ENCODE results near the gene ALPK1. TPM values are rescaled to one million over a fixed set of nuclear protein-coding genes. Genes with fewer than 3 reads are reported as not detected.
A peak's percentile ranks its signal among the peaks of the same experiment; 100 is the strongest.

ALPK1 gene
- total RNA-seq, 4 donors from 2014 or later: 15.7 to 87.2 (median 24.2) TPM

DNA sequence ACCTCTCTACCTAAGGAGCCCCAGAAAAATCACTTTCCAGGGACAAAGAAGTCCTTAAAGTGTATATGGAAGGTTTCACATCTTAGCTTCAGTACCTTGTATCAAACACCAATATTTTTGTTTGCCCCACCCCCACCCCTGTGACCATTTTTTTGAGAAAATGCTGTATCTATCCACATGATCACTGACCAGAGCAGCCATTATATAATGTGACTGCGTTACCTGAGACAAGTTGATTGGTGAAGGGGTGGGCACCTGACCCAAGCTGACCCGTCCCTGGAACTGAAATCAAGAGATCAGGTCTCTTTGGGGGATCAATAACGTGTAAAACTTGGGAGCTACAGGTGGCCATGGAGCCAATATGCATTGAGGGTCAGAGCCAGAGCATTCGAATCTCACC is 22.2 kb upstream of the ALPK1 start:
- 91% methylated on average over 4 of the region's 4 CpGs for WGBS
- Histone ChIP-seq H3K4me3 (no peak overlapping the region), H3K36me3 (no peaks in the 10 kb centered on the region), H3K27ac (no peak overlapping the region), H3K9me3 (no peaks in the 10 kb centered on the region), H3K4me1 (peaks cover 28% of the 10 kb centered on the region), H3K27me3 (no peaks in the 10 kb centered on the region)
- TF ChIP-seq EP300 (IDR thresholded peaks at IDR 0.05) (no peak), POLR2A (IDR thresholded peaks at IDR 0.05) (no peak), POLR2AphosphoS5 (IDR thresholded peaks at IDR 0.05) (no peak), CTCF (IDR thresholded peaks at IDR 0.05) (no peak)
- no peak for DNase-seq (ENCODE audit: low spot score in 2 of 2)

DNA sequence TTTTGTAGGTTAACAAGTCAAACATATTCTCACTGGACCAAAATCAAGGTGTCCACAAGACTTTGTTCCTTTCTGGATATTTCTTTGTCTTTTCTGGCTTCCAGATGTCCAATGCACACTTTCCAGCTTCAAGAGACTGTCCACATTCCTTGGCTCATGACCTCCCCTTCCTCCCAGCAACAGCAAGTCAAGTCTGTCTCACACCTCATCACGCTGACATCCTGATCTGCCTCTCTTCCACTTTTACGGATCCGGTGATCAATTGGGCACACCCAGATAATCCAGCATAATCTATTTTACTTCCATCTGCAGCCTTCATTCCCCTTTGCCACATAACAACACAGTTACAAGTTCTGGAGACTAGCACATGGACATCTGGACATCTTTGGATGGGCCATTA is 21.1 kb upstream of the ALPK1 start:
- no peak for TF ChIP-seq CTCF (IDR thresholded peaks at IDR 0.05)
- no peak for TF ChIP-seq POLR2AphosphoS5 (IDR thresholded peaks at IDR 0.05)
- TF ChIP-seq EP300 (IDR thresholded peaks at IDR 0.05): no peak
- TF ChIP-seq POLR2A (IDR thresholded peaks at IDR 0.05): no peak
- no peak overlapping the region for H3K4me3 ChIP-seq
- H3K27me3 ChIP-seq: no peaks in the 10 kb centered on the region
- WGBS: 84% methylated on average over 3 of the region's 3 CpGs
- H3K4me1 ChIP-seq: peaks cover 25% of the 10 kb centered on the region
- H3K27ac ChIP-seq: no peak overlapping the region
- DNase-seq (ENCODE audit: low spot score in 2 of 2): no peak
- H3K9me3 ChIP-seq: no peaks in the 10 kb centered on the region
- no peaks in the 10 kb centered on the region for H3K36me3 ChIP-seq

DNA sequence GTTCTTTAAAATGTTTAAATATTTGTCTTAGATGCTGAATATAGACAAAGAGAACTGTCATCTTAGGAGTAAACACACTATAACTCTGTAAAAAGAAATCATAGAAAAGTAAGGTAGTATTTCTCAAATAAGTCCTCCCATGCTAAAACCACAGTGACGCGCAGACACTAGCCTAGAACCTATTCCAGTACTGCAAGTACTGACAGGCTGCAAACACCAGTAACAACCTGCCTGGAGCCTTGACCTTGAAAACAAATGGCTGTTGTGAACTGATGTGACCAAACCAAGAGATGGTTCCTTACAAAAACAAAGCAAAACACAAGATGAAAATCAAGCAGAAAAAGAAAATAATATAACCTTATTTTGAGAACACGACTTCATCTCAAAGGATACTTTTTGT is 19.9 kb upstream of the ALPK1 start:
- Histone ChIP-seq H3K4me1 (peaks cover 25% of the 10 kb centered on the region), H3K27ac (peak overlapping the region; percentile 18), H3K36me3 (no peaks in the 10 kb centered on the region), H3K9me3 (no peaks in the 10 kb centered on the region), H3K27me3 (no peaks in the 10 kb centered on the region), H3K4me3 (no peak overlapping the region)
- WGBS: 61% methylated on average over 3 of the region's 3 CpGs
- no peak for DNase-seq (ENCODE audit: low spot score in 2 of 2)
- no peak for TF ChIP-seq POLR2AphosphoS5 (IDR thresholded peaks at IDR 0.05)
- TF ChIP-seq CTCF (IDR thresholded peaks at IDR 0.05): no peak
- TF ChIP-seq POLR2A (IDR thresholded peaks at IDR 0.05): no peak
- no peak for TF ChIP-seq EP300 (IDR thresholded peaks at IDR 0.05)

GRCh38 chr4:112277705-112278448 is 19.3 kb upstream of the ALPK1 start:
- Histone ChIP-seq H3K27ac (no peak overlapping the region), H3K4me1 (peaks cover 25% of the 10 kb centered on the region), H3K36me3 (no peaks in the 10 kb centered on the region), H3K27me3 (no peaks in the 10 kb centered on the region), H3K4me3 (no peak overlapping the region), H3K9me3 (no peaks in the 10 kb centered on the region)
- no peak for TF ChIP-seq CTCF (IDR thresholded peaks at IDR 0.05)
- TF ChIP-seq POLR2AphosphoS5 (IDR thresholded peaks at IDR 0.05): no peak
- no peak for TF ChIP-seq EP300 (IDR thresholded peaks at IDR 0.05)
- TF ChIP-seq POLR2A (IDR thresholded peaks at IDR 0.05): no peak
- DNase-seq (ENCODE audit: low spot score in 2 of 2): no peak
- 60% methylated on average over 10 of the region's 10 CpGs for WGBS

GRCh38 chr4:112279025-112279881 is 17.9 kb upstream of the ALPK1 start:
- no peaks in the 10 kb centered on the region for H3K9me3 ChIP-seq
- DNase-seq (ENCODE audit: low spot score in 2 of 2): no peak
- TF ChIP-seq CTCF (IDR thresholded peaks at IDR 0.05): no peak
- no peak for TF ChIP-seq POLR2AphosphoS5 (IDR thresholded peaks at IDR 0.05)
- no peak for TF ChIP-seq POLR2A (IDR thresholded peaks at IDR 0.05)
- TF ChIP-seq EP300 (IDR thresholded peaks at IDR 0.05): no peak
- peaks cover 39% of the 10 kb centered on the region for H3K4me1 ChIP-seq
- no peak overlapping the region for H3K27ac ChIP-seq
- no peaks in the 10 kb centered on the region for H3K36me3 ChIP-seq
- WGBS: 46% methylated on average over 10 of the region's 10 CpGs
- H3K27me3 ChIP-seq: no peaks in the 10 kb centered on the region
- no peak overlapping the region for H3K4me3 ChIP-seq

Data from suprapubic skin (tissue), 4 donors.